ENCODE measurements around the gene GJD2. TPM values are rescaled to one million over a fixed set of nuclear protein-coding genes. Genes with fewer than 3 reads are reported as not detected.

The GJD2 gene
- total RNA-seq, 1 donor from 2014 or later: not detected

- no peak for TF ChIP-seq CTCF (IDR thresholded peaks at IDR 0.05)
- no peaks in the 10 kb centered on the region for H3K27me3 ChIP-seq (ENCODE audit: low read depth)
- H3K36me3 ChIP-seq: no peaks in the 10 kb centered on the region
- H3K9me3 ChIP-seq: no peaks in the 10 kb centered on the region
- DNase-seq (no peak), ATAC-seq (no peak)
- intact Hi-C loops (cut with DNase I): no loop called here
- no peak overlapping the region for H3K4me3 ChIP-seq
- H3K27ac ChIP-seq: no peak overlapping the region
- H3K4me1 ChIP-seq: no peaks in the 10 kb centered on the region
Observed at GRCh38 chr15:34769711-34770110, 14.9 kb upstream of the GJD2 start.

- H3K4me3 ChIP-seq: no peak overlapping the region
- no peaks in the 10 kb centered on the region for H3K4me1 ChIP-seq
- H3K9me3 ChIP-seq: no peaks in the 10 kb centered on the region
- ATAC-seq (no peak), DNase-seq (no peak)
- H3K27ac ChIP-seq: no peak overlapping the region
- TF ChIP-seq CTCF (IDR thresholded peaks at IDR 0.05): no peak
- H3K27me3 ChIP-seq (ENCODE audit: low read depth): no peaks in the 10 kb centered on the region
- H3K36me3 ChIP-seq: no peaks in the 10 kb centered on the region
- intact Hi-C loops (cut with DNase I): no loop called here
Observed at GRCh38 chr15:34768530-34768929, 13.7 kb upstream of the GJD2 start.

GRCh38 chr15:34765741-34766140 lies 10.9 kb upstream of the GJD2 start:
- H3K4me1 ChIP-seq: no peaks in the 10 kb centered on the region
- no peak overlapping the region for H3K4me3 ChIP-seq
- no peaks in the 10 kb centered on the region for H3K9me3 ChIP-seq
- no peak overlapping the region for H3K27ac ChIP-seq
- TF ChIP-seq CTCF (IDR thresholded peaks at IDR 0.05): no peak
- H3K27me3 ChIP-seq (ENCODE audit: low read depth): no peaks in the 10 kb centered on the region
- intact Hi-C loops (cut with DNase I): no loop called here
- H3K36me3 ChIP-seq: no peaks in the 10 kb centered on the region
- ATAC-seq: no peak
- DNase-seq: no peak

GRCh38 chr15:34760909-34761308 lies 6.1 kb upstream of the GJD2 start:
- no peak for TF ChIP-seq CTCF (IDR thresholded peaks at IDR 0.05)
- intact Hi-C loops (cut with DNase I): no loop called here

GRCh38 chr15:34759992-34760391 lies 5.2 kb upstream of the GJD2 start:
- no peaks in the 10 kb centered on the region for H3K9me3 ChIP-seq
- no peaks in the 10 kb centered on the region for H3K4me1 ChIP-seq
- DNase-seq: no peak
- no peak for ATAC-seq
- H3K4me3 ChIP-seq: no peak overlapping the region
- intact Hi-C loops (cut with DNase I): no loop called here
- H3K27me3 ChIP-seq (ENCODE audit: low read depth): peaks cover 17% of the 10 kb centered on the region
- no peak for TF ChIP-seq CTCF (IDR thresholded peaks at IDR 0.05)
- no peaks in the 10 kb centered on the region for H3K36me3 ChIP-seq
- H3K27ac ChIP-seq: no peak overlapping the region

More at GRCh38 chr15:34760909-34761308, 6.1 kb upstream of the GJD2 start:
- no peak for ATAC-seq
- no peak for DNase-seq
- Histone ChIP-seq H3K36me3 (no peaks in the 10 kb centered on the region), H3K27ac (no peak overlapping the region), H3K4me1 (no peaks in the 10 kb centered on the region), H3K9me3 (no peaks in the 10 kb centered on the region), H3K27me3 (ENCODE audit: low read depth) (peaks cover 7% of the 10 kb centered on the region), H3K4me3 (no peak overlapping the region)

- H3K4me1 ChIP-seq: peaks cover 6% of the 10 kb centered on the region
- H3K36me3 ChIP-seq: no peaks in the 10 kb centered on the region
- intact Hi-C loops (cut with DNase I): no loop called here
- H3K4me3 ChIP-seq: no peak overlapping the region
- no peak for TF ChIP-seq CTCF (IDR thresholded peaks at IDR 0.05)
- no peaks in the 10 kb centered on the region for H3K9me3 ChIP-seq
- H3K27me3 ChIP-seq (ENCODE audit: low read depth): peaks cover 23% of the 10 kb centered on the region
- H3K27ac ChIP-seq: no peak overlapping the region
- DNase-seq (no peak), ATAC-seq (no peak)
Observed at GRCh38 chr15:34759347-34759746, 4.5 kb upstream of the GJD2 start.
